Colonic mucosa (tissue), 4 donors: Measurements from ENCODE around the gene NAGPA. TPM values are rescaled to one million over a fixed set of nuclear protein-coding genes. Genes with fewer than 3 reads are reported as not detected.
A peak's percentile ranks its signal among the peaks of the same experiment; 100 is the strongest.
"Not testable (repeated sequence)": the region's sequence is repeated elsewhere in the genome, so short reads cannot be mapped to it uniquely, and the experiment has no call there.

ENCODE experiments used
- DNase-seq: peaks from one replicate; pipeline ENCODE4 v3.0.0-alpha.2; 2020
- H3K27ac ChIP-seq: fragments of 200-600 bp; one replicate; pipeline ENCODE4 v1.8.0; 2021
- H3K27me3 ChIP-seq: fragments of 200-600 bp; one replicate; pipeline ENCODE4 v1.8.0; 2021
- H3K36me3 ChIP-seq: fragments of 200-600 bp; one replicate; pipeline ENCODE4 v1.8.0; 2021
- H3K4me1 ChIP-seq: fragments of 200-600 bp; one replicate; pipeline ENCODE4 v1.8.0; 2021; ENCODE audit warnings: mild to moderate bottlenecking
- H3K4me3 ChIP-seq: fragments of 200-600 bp; one replicate; pipeline ENCODE4 v1.8.0; 2021
- H3K9ac ChIP-seq, 2 donors: one replicate each; pipeline ENCODE4 v1.7.0; 2013; ENCODE audit warnings: control low read depth in 2 of 2, low read depth in 2 of 2, low read length in 2 of 2
- H3K9me3 ChIP-seq: fragments of 200-600 bp; one replicate; pipeline ENCODE4 v1.8.0; 2021
- intact Hi-C: fragments of 100-400 bp; cut with DNase I; formaldehyde crosslinking; loops from one replicate; pipeline ENCODE4 v1.14.1; 2022
- total RNA-seq, 2 donors: library from RNA; stranded (reverse); fragmentation: NEBNext Ultra II Directional in 1 of 2; extraction: Animal tissue kit (Norgen Biotek cat#: 25700) in 1 of 2; gene quantifications; one replicate each; pipeline ENCODE4 v1.2.1, GENCODE V29; 2021
- TF ChIP-seq, protein P1 (sequence below): fragments of 200-600 bp; IDR thresholded peaks from one replicate; pipeline ENCODE4 v1.8.0; 2022; ENCODE audit warnings: antibody characterized with exemption, mild to moderate bottlenecking
- donor health status: healthy.
- donor health status: DM: no; HTN: no; CAD: no.
- donor health status: DM: no; HTN: no; CAD: no.

NAGPA gene, protein sequence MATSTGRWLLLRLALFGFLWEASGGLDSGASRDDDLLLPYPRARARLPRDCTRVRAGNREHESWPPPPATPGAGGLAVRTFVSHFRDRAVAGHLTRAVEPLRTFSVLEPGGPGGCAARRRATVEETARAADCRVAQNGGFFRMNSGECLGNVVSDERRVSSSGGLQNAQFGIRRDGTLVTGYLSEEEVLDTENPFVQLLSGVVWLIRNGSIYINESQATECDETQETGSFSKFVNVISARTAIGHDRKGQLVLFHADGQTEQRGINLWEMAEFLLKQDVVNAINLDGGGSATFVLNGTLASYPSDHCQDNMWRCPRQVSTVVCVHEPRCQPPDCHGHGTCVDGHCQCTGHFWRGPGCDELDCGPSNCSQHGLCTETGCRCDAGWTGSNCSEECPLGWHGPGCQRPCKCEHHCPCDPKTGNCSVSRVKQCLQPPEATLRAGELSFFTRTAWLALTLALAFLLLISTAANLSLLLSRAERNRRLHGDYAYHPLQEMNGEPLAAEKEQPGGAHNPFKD
- 10 to 100 TPM; 18.6 to 20.6 TPM for total RNA-seq

DNA sequence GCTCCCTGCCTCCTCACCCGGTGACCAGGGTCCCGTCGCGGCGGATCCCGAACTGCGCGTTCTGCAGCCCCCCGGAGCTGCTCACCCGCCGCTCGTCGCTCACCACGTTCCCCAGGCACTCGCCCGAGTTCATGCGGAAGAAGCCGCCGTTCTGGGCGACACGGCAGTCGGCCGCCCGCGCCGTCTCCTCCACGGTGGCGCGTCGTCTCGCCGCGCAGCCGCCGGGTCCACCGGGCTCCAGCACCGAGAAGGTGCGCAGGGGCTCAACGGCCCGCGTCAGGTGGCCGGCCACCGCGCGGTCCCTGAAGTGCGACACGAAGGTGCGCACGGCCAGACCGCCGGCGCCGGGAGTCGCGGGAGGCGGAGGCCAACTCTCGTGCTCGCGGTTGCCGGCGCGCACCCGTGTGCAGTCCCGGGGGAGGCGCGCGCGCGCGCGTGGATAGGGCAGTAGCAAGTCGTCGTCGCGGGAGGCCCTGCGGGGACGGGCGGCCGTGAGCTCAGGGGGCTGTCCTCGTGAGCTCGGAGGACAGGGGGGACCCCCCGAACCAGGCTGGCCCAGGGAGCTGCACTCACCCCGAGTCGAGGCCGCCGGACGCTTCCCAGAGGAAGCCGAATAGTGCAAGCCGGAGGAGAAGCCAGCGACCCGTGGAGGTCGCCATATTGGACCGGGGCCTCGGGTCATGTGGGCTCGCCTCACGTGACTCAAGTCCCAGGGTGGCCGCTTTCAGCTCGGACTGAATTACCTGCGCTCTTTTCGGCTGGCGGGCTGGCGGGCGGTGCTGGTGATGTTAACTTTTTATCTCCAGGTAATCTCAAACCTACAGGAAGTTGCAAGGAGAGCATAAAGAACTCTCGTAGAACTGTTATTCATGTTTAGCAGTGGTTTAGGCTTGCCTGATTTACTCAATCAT lies at the start of gene NAGPA:
Gene NAGPA, minus strand, starts transcription at position 680 of the 911 bp plus-strand sequence. Its CDS starts 21 bp downstream, at position 659.
- peak within 1 kb of the TSS; percentile 76 to 81 for H3K9ac ChIP-seq
- no peaks in the 10 kb centered on the region for H3K9me3 ChIP-seq
- peak; percentile 95 for DNase-seq
- H3K27ac ChIP-seq: peak within 1 kb of the TSS; percentile 73
- H3K27me3 ChIP-seq: no peaks in the 10 kb centered on the region
- H3K4me3 ChIP-seq: peak within 1 kb of the TSS; percentile 100
- TF ChIP-seq, protein P1, sequence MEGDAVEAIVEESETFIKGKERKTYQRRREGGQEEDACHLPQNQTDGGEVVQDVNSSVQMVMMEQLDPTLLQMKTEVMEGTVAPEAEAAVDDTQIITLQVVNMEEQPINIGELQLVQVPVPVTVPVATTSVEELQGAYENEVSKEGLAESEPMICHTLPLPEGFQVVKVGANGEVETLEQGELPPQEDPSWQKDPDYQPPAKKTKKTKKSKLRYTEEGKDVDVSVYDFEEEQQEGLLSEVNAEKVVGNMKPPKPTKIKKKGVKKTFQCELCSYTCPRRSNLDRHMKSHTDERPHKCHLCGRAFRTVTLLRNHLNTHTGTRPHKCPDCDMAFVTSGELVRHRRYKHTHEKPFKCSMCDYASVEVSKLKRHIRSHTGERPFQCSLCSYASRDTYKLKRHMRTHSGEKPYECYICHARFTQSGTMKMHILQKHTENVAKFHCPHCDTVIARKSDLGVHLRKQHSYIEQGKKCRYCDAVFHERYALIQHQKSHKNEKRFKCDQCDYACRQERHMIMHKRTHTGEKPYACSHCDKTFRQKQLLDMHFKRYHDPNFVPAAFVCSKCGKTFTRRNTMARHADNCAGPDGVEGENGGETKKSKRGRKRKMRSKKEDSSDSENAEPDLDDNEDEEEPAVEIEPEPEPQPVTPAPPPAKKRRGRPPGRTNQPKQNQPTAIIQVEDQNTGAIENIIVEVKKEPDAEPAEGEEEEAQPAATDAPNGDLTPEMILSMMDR: no peak
- no peaks in the 10 kb centered on the region for H3K36me3 ChIP-seq
- H3K4me1 ChIP-seq: peaks cover 7% of the 10 kb centered on the region
- intact Hi-C loops: no loop called here

DNA sequence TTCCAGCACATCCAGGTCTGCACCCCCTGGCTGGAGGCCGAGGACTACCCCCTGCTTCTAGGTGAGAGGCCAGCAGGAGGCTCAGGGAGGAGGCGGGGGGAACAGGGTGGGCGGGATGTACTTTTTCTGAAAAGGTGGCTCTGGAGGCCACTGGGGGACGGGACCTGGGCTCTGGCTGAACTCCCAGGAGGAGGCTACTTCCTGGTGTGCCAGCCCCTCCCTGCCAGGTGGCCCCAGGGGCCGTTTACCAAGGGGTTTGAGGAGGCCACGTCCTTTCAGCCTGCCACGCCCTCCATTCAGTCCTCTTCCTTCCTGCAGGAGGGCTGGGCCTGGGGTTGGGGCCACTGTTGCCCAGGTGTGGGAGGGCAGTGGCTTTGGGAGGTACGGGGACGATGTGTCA lies 47.3 kb upstream of the NAGPA start:
- H3K36me3 ChIP-seq, H3K4me1 ChIP-seq, H3K9me3 ChIP-seq, intact Hi-C loops, H3K9ac ChIP-seq, H3K4me3 ChIP-seq, H3K27me3 ChIP-seq: not testable (repeated sequence)
- peak overlapping the region; percentile 75 for H3K27ac ChIP-seq
- peak; percentile 85 for DNase-seq

DNA sequence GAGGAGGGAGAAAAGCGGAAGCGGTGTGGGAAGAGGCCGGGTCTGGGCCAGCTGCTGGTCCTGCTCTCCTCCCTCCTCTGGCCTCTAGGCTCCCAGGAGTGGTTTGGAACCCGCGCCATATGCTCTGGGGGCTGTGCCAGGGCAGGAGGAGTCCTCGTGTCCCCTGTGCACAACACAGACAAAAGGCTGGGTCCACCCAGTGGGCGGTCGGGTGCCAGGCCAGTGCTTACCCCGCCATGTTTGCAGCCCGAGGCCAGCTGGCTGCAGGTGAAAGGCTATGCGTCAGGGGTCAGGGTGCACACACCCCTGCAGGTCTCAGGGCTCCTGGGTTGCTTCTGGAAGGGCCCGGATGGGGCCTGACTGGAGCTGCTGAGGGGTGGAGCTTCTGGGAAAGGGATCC lies 46.7 kb upstream of the NAGPA start:
- not testable (repeated sequence) for H3K36me3 ChIP-seq
- peak; percentile 75 for DNase-seq

DNA sequence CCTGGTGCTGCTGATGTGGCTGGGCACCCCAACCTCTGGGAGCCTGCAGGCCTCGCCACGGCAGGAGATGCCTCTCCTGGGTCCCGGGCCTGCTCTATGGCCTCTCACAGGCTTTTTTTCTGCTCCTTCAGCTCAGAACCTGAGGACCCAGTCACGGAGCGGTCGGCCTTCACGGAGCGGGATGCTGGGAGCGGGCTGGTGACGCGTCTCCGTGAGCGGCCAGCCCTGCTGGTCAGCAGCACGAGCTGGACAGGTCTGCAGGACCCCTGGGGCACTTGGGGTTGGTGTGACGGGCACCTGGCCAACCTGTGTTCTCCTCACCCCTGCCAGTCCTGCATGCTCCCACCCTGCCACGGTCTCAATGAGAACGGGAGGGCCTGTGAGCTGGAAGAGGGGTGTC lies 44.9 kb upstream of the NAGPA start:
- no peak overlapping the region for H3K27ac ChIP-seq
- H3K36me3 ChIP-seq: no peaks in the 10 kb centered on the region
- TF ChIP-seq, protein P1: no peak

More for the DNA sequence above, 46.7 kb upstream of the NAGPA start:
- Histone ChIP-seq H3K27ac (peak overlapping the region; percentile 75), H3K9ac (peak overlapping the region in 1 of 2 donors; percentile 12)
- H3K4me1 ChIP-seq, intact Hi-C loops, H3K27me3 ChIP-seq, H3K9me3 ChIP-seq, H3K4me3 ChIP-seq: not testable (repeated sequence)

DNA sequence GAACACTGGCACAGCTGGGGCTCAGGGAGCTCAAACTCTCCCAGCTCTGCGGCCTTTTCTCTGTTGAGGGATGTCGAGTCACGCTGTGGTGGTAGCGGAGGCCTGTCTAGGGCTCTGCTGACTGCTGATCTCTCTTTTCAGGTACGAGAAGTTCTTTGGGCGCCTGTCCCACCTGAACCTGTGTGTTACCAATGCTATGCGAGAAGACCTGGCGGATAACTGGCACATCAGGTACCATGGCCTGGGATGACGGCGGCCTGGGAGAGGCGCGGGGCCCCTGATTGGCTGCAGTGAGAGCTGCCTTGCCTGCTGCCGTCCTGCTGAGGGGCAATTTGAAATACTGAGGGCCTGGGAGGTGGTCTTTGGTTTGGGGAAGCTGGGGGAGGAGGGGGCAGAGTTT lies 43.6 kb upstream of the NAGPA start:
- Histone ChIP-seq H3K9ac (no peak overlapping the region), H3K27me3 (no peaks in the 10 kb centered on the region), H3K4me1 (peaks cover 5% of the 10 kb centered on the region), H3K4me3 (no peak overlapping the region), H3K36me3 (no peaks in the 10 kb centered on the region), H3K27ac (no peak overlapping the region), H3K9me3 (no peaks in the 10 kb centered on the region)
- DNase-seq: no peak
- intact Hi-C loops: loop anchor here (10.0 kb wide), 1 partner anchor 113 kb away; no protein-coding TSS in a partner anchor
- TF ChIP-seq, protein P1: no peak

More for the DNA sequence above, 44.9 kb upstream of the NAGPA start:
- H3K4me3 ChIP-seq: no peak overlapping the region
- no peaks in the 10 kb centered on the region for H3K4me1 ChIP-seq
- DNase-seq: no peak
- H3K9me3 ChIP-seq: no peaks in the 10 kb centered on the region
- no peak overlapping the region for H3K9ac ChIP-seq
- no peaks in the 10 kb centered on the region for H3K27me3 ChIP-seq
- intact Hi-C loops: loop anchor here (10.0 kb wide), 1 partner anchor 114 kb away; no protein-coding TSS in a partner anchor

DNA sequence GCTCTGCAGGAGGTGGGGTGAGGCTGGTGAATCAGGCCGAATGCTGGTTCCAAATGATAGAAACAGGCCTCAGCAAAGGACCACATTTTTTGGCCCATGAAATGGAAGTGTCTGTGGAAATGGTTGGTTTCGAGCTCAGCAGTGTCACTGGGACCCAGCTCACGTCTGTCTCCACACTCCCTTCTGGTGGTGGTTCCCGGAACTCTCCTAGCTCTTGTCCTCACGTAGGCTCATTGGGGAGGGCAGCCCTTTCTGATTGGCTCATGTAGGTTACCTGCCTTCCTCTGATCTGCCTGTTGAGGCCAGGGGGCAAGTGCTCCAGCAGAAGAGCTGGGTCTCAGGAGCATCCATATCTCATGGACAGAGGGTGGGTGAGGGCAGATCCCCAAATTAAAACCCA lies 41.9 kb upstream of the NAGPA start:
- no peak overlapping the region for H3K9ac ChIP-seq
- DNase-seq: no peak
- H3K4me3 ChIP-seq: no peak overlapping the region
- no peaks in the 10 kb centered on the region for H3K36me3 ChIP-seq
- H3K27ac ChIP-seq: no peak overlapping the region
- no peaks in the 10 kb centered on the region for H3K27me3 ChIP-seq
- H3K9me3 ChIP-seq: no peaks in the 10 kb centered on the region
- H3K4me1 ChIP-seq: peaks cover 5% of the 10 kb centered on the region
- TF ChIP-seq, protein P1: no peak
- intact Hi-C loops: loop anchor here (10.0 kb wide), 1 partner anchor 111 kb away; no protein-coding TSS in a partner anchor

DNA sequence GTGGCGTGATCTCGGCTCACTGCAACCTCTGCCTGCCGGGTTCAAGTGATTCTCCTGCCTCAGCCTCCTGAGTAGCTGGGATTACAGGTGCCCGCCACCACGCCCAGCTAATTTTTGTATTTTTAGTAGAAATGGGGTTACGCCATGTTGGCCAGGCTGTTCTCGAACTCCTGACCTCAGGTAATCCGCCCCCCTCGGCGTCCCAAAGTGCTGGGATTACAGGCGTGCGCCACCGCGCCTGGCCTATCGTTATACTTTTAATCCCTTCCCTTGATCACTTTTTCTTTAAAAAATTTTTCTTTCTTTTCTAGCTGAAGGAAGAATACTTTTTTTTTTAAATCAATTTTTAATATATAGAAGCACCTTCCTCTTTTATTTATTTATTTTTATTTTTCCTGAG lies 40.0 kb upstream of the NAGPA start:
- not testable (repeated sequence) for H3K36me3 ChIP-seq, DNase-seq, H3K4me1 ChIP-seq, H3K27me3 ChIP-seq, H3K27ac ChIP-seq, H3K9me3 ChIP-seq, H3K4me3 ChIP-seq, H3K9ac ChIP-seq
- intact Hi-C loops: loop anchor here (10.0 kb wide), 1 partner anchor 109 kb away; no protein-coding TSS in a partner anchor
